ENCODE measurements around the gene CRIM1.

CRIM1 gene

GRCh38 chr2:36409935-36410334, 54.4 kb downstream of the CRIM1 start:
- H3K36me3 ChIP-seq = no peaks in the 10 kb centered on the region
- no peak for DNase-seq
- TF ChIP-seq CTCF (IDR thresholded peaks at IDR 0.05; ENCODE audit: low read depth, low read length) = no peak
- H3K27me3 ChIP-seq (ENCODE audit: insufficient read depth, low read depth, severe bottlenecking) = no peaks in the 10 kb centered on the region
- no peak overlapping the region for H3K27ac ChIP-seq
- no peak overlapping the region for H3K4me3 ChIP-seq (ENCODE audit: low read depth, low read length)
- no peaks in the 10 kb centered on the region for H3K9me3 ChIP-seq (ENCODE audit: severe bottlenecking)

GRCh38 chr2:36410681-36411080, 55.1 kb downstream of the CRIM1 start:
- TF ChIP-seq CTCF (IDR thresholded peaks at IDR 0.05; ENCODE audit: low read depth, low read length) = no peak
- DNase-seq = no peak
- Histone ChIP-seq H3K27ac (no peak overlapping the region), H3K36me3 (no peaks in the 10 kb centered on the region), H3K27me3 (ENCODE audit: insufficient read depth, low read depth, severe bottlenecking) (no peaks in the 10 kb centered on the region), H3K4me3 (ENCODE audit: low read depth, low read length) (no peak overlapping the region), H3K9me3 (ENCODE audit: severe bottlenecking) (no peaks in the 10 kb centered on the region)

GRCh38 chr2:36411962-36412444, 56.4 kb downstream of the CRIM1 start:
- DNase-seq = no peak
- H3K36me3 ChIP-seq = no peaks in the 10 kb centered on the region
- no peak for TF ChIP-seq CTCF (IDR thresholded peaks at IDR 0.05; ENCODE audit: low read depth, low read length)
- no peaks in the 10 kb centered on the region for H3K27me3 ChIP-seq (ENCODE audit: insufficient read depth, low read depth, severe bottlenecking)
- H3K9me3 ChIP-seq (ENCODE audit: severe bottlenecking) = no peaks in the 10 kb centered on the region
- no peak overlapping the region for H3K4me3 ChIP-seq (ENCODE audit: low read depth, low read length)
- no peak overlapping the region for H3K27ac ChIP-seq

GRCh38 chr2:36413218-36413617, 57.6 kb downstream of the CRIM1 start:
- H3K4me3 ChIP-seq (ENCODE audit: low read depth, low read length) = no peak overlapping the region
- H3K27me3 ChIP-seq (ENCODE audit: insufficient read depth, low read depth, severe bottlenecking) = no peaks in the 10 kb centered on the region
- TF ChIP-seq CTCF (IDR thresholded peaks at IDR 0.05; ENCODE audit: low read depth, low read length) = no peak

GRCh38 chr2:36414307-36414706, 58.7 kb downstream of the CRIM1 start:
- TF ChIP-seq CTCF (IDR thresholded peaks at IDR 0.05; ENCODE audit: low read depth, low read length) = no peak
- Histone ChIP-seq H3K9me3 (ENCODE audit: severe bottlenecking) (no peaks in the 10 kb centered on the region), H3K36me3 (no peaks in the 10 kb centered on the region), H3K27ac (no peak overlapping the region), H3K4me3 (ENCODE audit: low read depth, low read length) (no peak overlapping the region), H3K27me3 (ENCODE audit: insufficient read depth, low read depth, severe bottlenecking) (no peaks in the 10 kb centered on the region)
- no peak for DNase-seq

More at GRCh38 chr2:36413218-36413617, 57.6 kb downstream of the CRIM1 start:
- no peak for DNase-seq
- no peaks in the 10 kb centered on the region for H3K9me3 ChIP-seq (ENCODE audit: severe bottlenecking)
- no peak overlapping the region for H3K27ac ChIP-seq
- no peaks in the 10 kb centered on the region for H3K36me3 ChIP-seq

- H3K27me3 ChIP-seq (ENCODE audit: insufficient read depth, low read depth, severe bottlenecking) = no peaks in the 10 kb centered on the region
- H3K9me3 ChIP-seq (ENCODE audit: severe bottlenecking) = no peaks in the 10 kb centered on the region
- DNase-seq = no peak
- no peak overlapping the region for H3K27ac ChIP-seq
- no peaks in the 10 kb centered on the region for H3K36me3 ChIP-seq
- no peak for TF ChIP-seq CTCF (IDR thresholded peaks at IDR 0.05; ENCODE audit: low read depth, low read length)
- H3K4me3 ChIP-seq (ENCODE audit: low read depth, low read length) = no peak overlapping the region
These were observed 59.9 kb downstream of the CRIM1 start for GRCh38 chr2:36415381-36416022.
